ENCODE measurements around the gene CD72. TPM values are rescaled to one million over a fixed set of nuclear protein-coding genes. Genes with fewer than 3 reads are reported as not detected.

CD72 gene, protein sequence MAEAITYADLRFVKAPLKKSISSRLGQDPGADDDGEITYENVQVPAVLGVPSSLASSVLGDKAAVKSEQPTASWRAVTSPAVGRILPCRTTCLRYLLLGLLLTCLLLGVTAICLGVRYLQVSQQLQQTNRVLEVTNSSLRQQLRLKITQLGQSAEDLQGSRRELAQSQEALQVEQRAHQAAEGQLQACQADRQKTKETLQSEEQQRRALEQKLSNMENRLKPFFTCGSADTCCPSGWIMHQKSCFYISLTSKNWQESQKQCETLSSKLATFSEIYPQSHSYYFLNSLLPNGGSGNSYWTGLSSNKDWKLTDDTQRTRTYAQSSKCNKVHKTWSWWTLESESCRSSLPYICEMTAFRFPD
- polyA plus RNA-seq (2011; rRNA removed) (1.1 and 1.7 TPM in 2 replicates), polyA minus RNA-seq (2011; rRNA and poly(A)+ RNA removed) (0.41 and 1.1 TPM in 2 replicates)

DNA sequence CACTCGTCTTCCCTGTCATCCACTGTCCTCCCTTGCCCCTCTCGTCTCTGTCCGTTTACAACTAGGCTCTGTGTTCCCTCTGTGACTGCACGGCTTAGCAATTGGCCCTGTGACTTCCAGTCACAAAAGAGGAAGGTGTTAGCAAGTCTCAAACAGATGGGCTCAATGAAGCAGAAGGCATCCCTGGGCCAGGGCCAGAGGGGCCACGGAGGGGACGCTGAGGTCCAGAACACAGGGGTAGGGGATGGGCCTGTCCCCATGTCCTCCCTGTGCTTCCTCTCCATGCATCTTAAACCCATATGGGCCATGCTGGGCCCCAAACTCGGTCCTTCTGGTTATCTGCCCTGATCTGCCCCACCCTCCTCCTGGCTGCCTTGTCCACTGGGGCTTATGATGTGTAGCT lies at the start of gene CD72:
TSS of gene CD72 (minus strand) at position 89 of the 403 bp plus-strand sequence. CDS start 110 bp downstream, outside the sequence.
- H3K4me3 ChIP-seq (ENCODE audit: low read depth, low read length) = peak within 1 kb of the TSS; percentile 29; the same call in 1 of the 2 replicates
- DNase-seq (ENCODE audit: low read depth) = no peak
- no peaks in the 10 kb centered on the region for H3K36me3 ChIP-seq (ENCODE audit: control insufficient read depth, insufficient read depth, low read length)
- TF ChIP-seq, protein P1, sequence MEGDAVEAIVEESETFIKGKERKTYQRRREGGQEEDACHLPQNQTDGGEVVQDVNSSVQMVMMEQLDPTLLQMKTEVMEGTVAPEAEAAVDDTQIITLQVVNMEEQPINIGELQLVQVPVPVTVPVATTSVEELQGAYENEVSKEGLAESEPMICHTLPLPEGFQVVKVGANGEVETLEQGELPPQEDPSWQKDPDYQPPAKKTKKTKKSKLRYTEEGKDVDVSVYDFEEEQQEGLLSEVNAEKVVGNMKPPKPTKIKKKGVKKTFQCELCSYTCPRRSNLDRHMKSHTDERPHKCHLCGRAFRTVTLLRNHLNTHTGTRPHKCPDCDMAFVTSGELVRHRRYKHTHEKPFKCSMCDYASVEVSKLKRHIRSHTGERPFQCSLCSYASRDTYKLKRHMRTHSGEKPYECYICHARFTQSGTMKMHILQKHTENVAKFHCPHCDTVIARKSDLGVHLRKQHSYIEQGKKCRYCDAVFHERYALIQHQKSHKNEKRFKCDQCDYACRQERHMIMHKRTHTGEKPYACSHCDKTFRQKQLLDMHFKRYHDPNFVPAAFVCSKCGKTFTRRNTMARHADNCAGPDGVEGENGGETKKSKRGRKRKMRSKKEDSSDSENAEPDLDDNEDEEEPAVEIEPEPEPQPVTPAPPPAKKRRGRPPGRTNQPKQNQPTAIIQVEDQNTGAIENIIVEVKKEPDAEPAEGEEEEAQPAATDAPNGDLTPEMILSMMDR (IDR thresholded peaks at IDR 0.05; ENCODE audit: insufficient read depth, low read depth, low read length) = no peak
- ChIA-PET CTCF (no interaction called here), POLR2A (no interaction called here)
- H3K27me3 ChIP-seq (ENCODE audit: control insufficient read depth, insufficient read depth, low read length) = peaks cover 12% of the 10 kb centered on the region

DNA sequence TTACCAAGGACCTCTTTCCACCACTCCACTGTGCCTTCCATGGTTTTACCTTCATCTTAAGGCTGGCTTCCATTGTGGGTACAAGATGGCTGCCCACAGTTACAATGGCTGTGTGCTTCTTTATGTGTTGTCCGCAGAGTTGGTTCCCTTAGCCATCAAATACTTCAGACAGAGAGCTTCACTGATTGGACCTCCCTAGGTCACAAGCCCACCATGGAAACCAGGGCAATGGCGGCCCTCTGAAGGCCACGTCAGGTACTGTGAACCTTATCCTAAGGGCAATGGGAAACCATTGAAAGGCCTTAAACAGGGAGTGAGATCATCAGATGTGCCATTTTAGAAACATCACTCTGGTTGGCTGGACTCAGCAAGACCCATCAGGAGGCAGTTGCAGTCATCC lies 49.7 kb upstream of the CD72 start:
- H3K36me3 ChIP-seq (ENCODE audit: control insufficient read depth, insufficient read depth, low read length) = no peaks in the 10 kb centered on the region
- CTCF ChIA-PET = no interaction called here
- H3K27me3 ChIP-seq (ENCODE audit: control insufficient read depth, insufficient read depth, low read length) = no peaks in the 10 kb centered on the region
- DNase-seq (ENCODE audit: low read depth) = no peak
- TF ChIP-seq, protein P1 (IDR thresholded peaks at IDR 0.05; ENCODE audit: insufficient read depth, low read depth, low read length) = no peak
- H3K4me3 ChIP-seq (ENCODE audit: low read depth, low read length) = no peak overlapping the region
- POLR2A ChIA-PET = no interaction called here

DNA sequence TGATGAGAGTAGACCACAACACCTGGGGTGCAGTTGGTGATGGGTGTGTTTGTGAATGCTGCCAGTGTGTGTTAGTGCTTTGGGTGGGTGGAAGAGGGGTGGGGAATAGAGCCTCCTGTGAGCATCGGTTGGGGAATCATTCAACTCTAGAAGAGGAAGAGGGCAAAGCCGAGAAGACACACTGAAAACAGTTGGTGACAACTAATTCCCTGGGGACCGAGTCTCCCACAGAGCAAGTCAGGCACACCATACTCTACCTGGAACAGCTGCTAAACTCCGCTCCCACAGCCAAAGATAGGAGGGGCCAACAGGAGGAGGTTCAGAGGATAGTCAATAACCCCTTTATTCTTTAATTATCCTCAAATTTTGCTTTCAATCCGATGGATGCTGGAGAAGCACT lies 48.3 kb upstream of the CD72 start:
- POLR2A ChIA-PET = no interaction called here
- CTCF ChIA-PET = interaction anchor here (0.7 to 6.4 kb wide), 3 partner anchors 9 to 66 kb away, joined by 3 to 63 read pairs (median 5); partner anchors contain the start of genes CREB3 and TLN1

DNA sequence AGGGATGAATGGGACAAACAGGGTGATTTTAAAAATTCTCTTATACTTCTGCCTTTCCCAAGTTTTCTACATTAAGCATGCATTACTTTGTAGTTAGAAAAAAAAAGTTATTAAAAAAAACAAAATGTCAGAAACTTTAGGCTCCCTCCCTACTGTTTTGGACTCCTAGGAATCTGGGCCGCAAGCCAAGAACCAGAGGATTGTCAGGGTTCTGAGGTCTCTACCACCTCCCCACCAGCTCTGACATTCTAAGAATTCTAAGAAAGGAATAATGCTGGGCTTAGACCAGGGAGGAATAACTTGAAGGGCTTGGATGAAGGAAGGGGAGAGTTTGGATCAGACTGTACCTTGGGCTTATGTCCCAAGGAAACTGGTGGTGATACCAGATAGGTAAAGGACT lies 47.8 kb upstream of the CD72 start:
- POLR2A ChIA-PET = interaction anchor here (0.7 kb wide), 1 partner anchor 22 kb away, joined by 3 read pairs; no protein-coding TSS in a partner anchor
- no peaks in the 10 kb centered on the region for H3K27me3 ChIP-seq (ENCODE audit: control insufficient read depth, insufficient read depth, low read length)
- H3K4me3 ChIP-seq (ENCODE audit: low read depth, low read length) = no peak overlapping the region
- TF ChIP-seq, protein P1 (IDR thresholded peaks at IDR 0.05; ENCODE audit: insufficient read depth, low read depth, low read length) = no peak
- no peak for DNase-seq (ENCODE audit: low read depth)
- CTCF ChIA-PET = interaction anchor here (0.6 to 6.4 kb wide), 6 partner anchors 7 to 66 kb away, joined by 3 to 63 read pairs (median 4); partner anchors contain the start of genes CA9, CREB3 and TLN1
- H3K36me3 ChIP-seq (ENCODE audit: control insufficient read depth, insufficient read depth, low read length) = no peaks in the 10 kb centered on the region

More for the DNA sequence above, 48.3 kb upstream of the CD72 start:
- TF ChIP-seq, protein P1 (IDR thresholded peaks at IDR 0.05; ENCODE audit: insufficient read depth, low read depth, low read length) = no peak
- H3K27me3 ChIP-seq (ENCODE audit: control insufficient read depth, insufficient read depth, low read length) = no peaks in the 10 kb centered on the region
- H3K4me3 ChIP-seq (ENCODE audit: low read depth, low read length) = no peak overlapping the region
- DNase-seq (ENCODE audit: low read depth) = no peak
- H3K36me3 ChIP-seq (ENCODE audit: control insufficient read depth, insufficient read depth, low read length) = no peaks in the 10 kb centered on the region

DNA sequence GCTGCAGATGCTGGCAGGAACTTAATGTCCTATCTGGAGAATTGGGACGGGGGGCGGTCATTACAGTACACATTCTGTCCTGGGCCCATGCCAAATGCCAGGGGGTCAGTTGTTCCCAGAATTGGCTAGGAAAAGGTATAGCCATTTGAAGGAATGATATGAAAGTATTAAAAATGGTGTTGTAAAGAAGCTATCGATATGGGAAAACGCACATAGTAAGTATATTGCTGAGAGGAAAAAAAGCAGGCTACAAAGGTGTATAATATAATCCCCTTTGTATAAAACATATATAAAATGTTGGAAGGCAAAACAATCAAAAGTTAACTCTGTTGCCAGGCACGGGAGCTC lies 47.2 kb upstream of the CD72 start:
- no peaks in the 10 kb centered on the region for H3K36me3 ChIP-seq (ENCODE audit: control insufficient read depth, insufficient read depth, low read length)
- CTCF ChIA-PET = interaction anchor here (0.6 to 6.4 kb wide), 7 partner anchors 8 to 64 kb away, joined by 3 to 63 read pairs (median 6); partner anchors contain the start of gene CA9
- H3K27me3 ChIP-seq (ENCODE audit: control insufficient read depth, insufficient read depth, low read length) = no peaks in the 10 kb centered on the region
- TF ChIP-seq, protein P1 (IDR thresholded peaks at IDR 0.05; ENCODE audit: insufficient read depth, low read depth, low read length) = no peak
- POLR2A ChIA-PET = interaction anchor here (0.7 kb wide), 1 partner anchor 23 kb away, joined by 3 read pairs; no protein-coding TSS in a partner anchor
- peak overlapping the region; percentile 59 for H3K4me3 ChIP-seq (ENCODE audit: low read depth, low read length)
- DNase-seq (ENCODE audit: low read depth) = no peak

Measured in BJ (cell line).